OCI-LY3 (cell line): ENCODE data around the gene KIAA1328.

ENCODE experiments used
- EZH2phosphoT487 ChIP-seq: fragments of 200-600 bp; shearing (Covaris generic); IDR thresholded peaks from 2 replicates; pipeline ENCODE4 v1.6.1; 2018; ENCODE audit warnings: antibody characterized with exemption, mixed run types, low read depth
- TF ChIP-seq, protein P1 (sequence below): fragments of 200-600, 300-600 bp; sonication (generic); IDR thresholded peaks from 2 replicates; pipeline ENCODE4 v1.5.1; 2014; ENCODE audit warnings: antibody characterized with exemption, low read length, low read depth

DNA sequence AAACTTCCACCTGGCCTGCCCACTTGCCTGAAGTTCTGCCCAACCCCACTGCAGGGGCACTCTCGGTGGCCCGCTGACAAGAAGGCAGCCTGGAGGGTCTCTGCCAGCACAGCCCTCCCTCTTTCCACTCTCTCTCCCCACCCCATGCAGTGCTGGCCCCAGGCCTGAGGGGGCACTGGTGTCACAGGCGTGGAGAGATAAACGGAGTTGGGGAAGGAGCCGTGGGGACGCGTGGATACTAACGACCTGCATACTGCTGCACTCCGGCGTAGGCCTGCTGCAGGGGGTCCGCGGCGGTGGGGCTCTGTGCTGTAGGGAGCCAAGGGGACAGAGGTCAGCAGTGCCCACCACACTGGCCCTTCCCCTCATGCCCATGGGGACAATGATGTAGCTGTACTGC, 437.4 kb downstream of the KIAA1328 start:
- no peak for TF ChIP-seq EZH2phosphoT487
- TF ChIP-seq, protein P1, sequence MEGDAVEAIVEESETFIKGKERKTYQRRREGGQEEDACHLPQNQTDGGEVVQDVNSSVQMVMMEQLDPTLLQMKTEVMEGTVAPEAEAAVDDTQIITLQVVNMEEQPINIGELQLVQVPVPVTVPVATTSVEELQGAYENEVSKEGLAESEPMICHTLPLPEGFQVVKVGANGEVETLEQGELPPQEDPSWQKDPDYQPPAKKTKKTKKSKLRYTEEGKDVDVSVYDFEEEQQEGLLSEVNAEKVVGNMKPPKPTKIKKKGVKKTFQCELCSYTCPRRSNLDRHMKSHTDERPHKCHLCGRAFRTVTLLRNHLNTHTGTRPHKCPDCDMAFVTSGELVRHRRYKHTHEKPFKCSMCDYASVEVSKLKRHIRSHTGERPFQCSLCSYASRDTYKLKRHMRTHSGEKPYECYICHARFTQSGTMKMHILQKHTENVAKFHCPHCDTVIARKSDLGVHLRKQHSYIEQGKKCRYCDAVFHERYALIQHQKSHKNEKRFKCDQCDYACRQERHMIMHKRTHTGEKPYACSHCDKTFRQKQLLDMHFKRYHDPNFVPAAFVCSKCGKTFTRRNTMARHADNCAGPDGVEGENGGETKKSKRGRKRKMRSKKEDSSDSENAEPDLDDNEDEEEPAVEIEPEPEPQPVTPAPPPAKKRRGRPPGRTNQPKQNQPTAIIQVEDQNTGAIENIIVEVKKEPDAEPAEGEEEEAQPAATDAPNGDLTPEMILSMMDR = peak; percentile 16
